Measurements from ENCODE around the gene SIK3. TPM values are rescaled to one million over a fixed set of nuclear protein-coding genes. Genes with fewer than 3 reads are reported as not detected.

Gene SIK3
- total RNA-seq, 1 experiment from 2014 or later = 34.4 TPM

- TF ChIP-seq ZBTB43 (CRISPR knock-in tag; IDR thresholded peaks at IDR 0.05) (no peak), ZNF423 (CRISPR knock-in tag; IDR thresholded peaks at IDR 0.05) (no peak), OVOL2 (CRISPR knock-in tag; IDR thresholded peaks at IDR 0.05; ENCODE audit: borderline replicate concordance) (no peak), TEAD1 (CRISPR knock-in tag; IDR thresholded peaks at IDR 0.05) (no peak), ZNF396 (CRISPR knock-in tag; IDR thresholded peaks at IDR 0.05; ENCODE audit: borderline replicate concordance) (no peak), ZNF317 (CRISPR knock-in tag; IDR thresholded peaks at IDR 0.05; ENCODE audit: borderline replicate concordance, low read depth) (no peak), ATF1 (CRISPR knock-in tag; IDR thresholded peaks at IDR 0.05) (no peak), PRDM15 (CRISPR knock-in tag; IDR thresholded peaks at IDR 0.05) (no peak), ZNF263 (CRISPR knock-in tag; IDR thresholded peaks at IDR 0.05; ENCODE audit: low read depth) (no peak)
- TF ChIP-seq, protein P1, sequence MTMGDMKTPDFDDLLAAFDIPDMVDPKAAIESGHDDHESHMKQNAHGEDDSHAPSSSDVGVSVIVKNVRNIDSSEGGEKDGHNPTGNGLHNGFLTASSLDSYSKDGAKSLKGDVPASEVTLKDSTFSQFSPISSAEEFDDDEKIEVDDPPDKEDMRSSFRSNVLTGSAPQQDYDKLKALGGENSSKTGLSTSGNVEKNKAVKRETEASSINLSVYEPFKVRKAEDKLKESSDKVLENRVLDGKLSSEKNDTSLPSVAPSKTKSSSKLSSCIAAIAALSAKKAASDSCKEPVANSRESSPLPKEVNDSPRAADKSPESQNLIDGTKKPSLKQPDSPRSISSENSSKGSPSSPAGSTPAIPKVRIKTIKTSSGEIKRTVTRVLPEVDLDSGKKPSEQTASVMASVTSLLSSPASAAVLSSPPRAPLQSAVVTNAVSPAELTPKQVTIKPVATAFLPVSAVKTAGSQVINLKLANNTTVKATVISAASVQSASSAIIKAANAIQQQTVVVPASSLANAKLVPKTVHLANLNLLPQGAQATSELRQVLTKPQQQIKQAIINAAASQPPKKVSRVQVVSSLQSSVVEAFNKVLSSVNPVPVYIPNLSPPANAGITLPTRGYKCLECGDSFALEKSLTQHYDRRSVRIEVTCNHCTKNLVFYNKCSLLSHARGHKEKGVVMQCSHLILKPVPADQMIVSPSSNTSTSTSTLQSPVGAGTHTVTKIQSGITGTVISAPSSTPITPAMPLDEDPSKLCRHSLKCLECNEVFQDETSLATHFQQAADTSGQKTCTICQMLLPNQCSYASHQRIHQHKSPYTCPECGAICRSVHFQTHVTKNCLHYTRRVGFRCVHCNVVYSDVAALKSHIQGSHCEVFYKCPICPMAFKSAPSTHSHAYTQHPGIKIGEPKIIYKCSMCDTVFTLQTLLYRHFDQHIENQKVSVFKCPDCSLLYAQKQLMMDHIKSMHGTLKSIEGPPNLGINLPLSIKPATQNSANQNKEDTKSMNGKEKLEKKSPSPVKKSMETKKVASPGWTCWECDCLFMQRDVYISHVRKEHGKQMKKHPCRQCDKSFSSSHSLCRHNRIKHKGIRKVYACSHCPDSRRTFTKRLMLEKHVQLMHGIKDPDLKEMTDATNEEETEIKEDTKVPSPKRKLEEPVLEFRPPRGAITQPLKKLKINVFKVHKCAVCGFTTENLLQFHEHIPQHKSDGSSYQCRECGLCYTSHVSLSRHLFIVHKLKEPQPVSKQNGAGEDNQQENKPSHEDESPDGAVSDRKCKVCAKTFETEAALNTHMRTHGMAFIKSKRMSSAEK (CRISPR knock-in tag; IDR thresholded peaks at IDR 0.05; ENCODE audit: borderline replicate concordance) = no peak
- TF ChIP-seq, protein P2, sequence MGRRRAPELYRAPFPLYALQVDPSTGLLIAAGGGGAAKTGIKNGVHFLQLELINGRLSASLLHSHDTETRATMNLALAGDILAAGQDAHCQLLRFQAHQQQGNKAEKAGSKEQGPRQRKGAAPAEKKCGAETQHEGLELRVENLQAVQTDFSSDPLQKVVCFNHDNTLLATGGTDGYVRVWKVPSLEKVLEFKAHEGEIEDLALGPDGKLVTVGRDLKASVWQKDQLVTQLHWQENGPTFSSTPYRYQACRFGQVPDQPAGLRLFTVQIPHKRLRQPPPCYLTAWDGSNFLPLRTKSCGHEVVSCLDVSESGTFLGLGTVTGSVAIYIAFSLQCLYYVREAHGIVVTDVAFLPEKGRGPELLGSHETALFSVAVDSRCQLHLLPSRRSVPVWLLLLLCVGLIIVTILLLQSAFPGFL (CRISPR knock-in tag; IDR thresholded peaks at IDR 0.05; ENCODE audit: borderline replicate concordance) = no peak
- TF ChIP-seq, protein P3, sequence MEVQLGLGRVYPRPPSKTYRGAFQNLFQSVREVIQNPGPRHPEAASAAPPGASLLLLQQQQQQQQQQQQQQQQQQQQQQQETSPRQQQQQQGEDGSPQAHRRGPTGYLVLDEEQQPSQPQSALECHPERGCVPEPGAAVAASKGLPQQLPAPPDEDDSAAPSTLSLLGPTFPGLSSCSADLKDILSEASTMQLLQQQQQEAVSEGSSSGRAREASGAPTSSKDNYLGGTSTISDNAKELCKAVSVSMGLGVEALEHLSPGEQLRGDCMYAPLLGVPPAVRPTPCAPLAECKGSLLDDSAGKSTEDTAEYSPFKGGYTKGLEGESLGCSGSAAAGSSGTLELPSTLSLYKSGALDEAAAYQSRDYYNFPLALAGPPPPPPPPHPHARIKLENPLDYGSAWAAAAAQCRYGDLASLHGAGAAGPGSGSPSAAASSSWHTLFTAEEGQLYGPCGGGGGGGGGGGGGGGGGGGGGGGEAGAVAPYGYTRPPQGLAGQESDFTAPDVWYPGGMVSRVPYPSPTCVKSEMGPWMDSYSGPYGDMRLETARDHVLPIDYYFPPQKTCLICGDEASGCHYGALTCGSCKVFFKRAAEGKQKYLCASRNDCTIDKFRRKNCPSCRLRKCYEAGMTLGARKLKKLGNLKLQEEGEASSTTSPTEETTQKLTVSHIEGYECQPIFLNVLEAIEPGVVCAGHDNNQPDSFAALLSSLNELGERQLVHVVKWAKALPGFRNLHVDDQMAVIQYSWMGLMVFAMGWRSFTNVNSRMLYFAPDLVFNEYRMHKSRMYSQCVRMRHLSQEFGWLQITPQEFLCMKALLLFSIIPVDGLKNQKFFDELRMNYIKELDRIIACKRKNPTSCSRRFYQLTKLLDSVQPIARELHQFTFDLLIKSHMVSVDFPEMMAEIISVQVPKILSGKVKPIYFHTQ (CRISPR knock-in tag; IDR thresholded peaks at IDR 0.05) = no peak
Measured at GRCh38 chr11:116807601-116808261, 290.5 kb downstream of the SIK3 start (continued).

Measured in WTC11 (cell line).